HG03378 (cell line): ENCODE results near the gene TMEM163.

Experiments used
- ATAC-seq: cut with Tn5 transposase; IDR thresholded peaks from one replicate; pipeline ENCODE4 v1.9.1; 2021; ENCODE audit warnings: mild to moderate bottlenecking, moderate library complexity; ENCODE audit not compliant: unreplicated experiment

The TMEM163 gene

DNA sequence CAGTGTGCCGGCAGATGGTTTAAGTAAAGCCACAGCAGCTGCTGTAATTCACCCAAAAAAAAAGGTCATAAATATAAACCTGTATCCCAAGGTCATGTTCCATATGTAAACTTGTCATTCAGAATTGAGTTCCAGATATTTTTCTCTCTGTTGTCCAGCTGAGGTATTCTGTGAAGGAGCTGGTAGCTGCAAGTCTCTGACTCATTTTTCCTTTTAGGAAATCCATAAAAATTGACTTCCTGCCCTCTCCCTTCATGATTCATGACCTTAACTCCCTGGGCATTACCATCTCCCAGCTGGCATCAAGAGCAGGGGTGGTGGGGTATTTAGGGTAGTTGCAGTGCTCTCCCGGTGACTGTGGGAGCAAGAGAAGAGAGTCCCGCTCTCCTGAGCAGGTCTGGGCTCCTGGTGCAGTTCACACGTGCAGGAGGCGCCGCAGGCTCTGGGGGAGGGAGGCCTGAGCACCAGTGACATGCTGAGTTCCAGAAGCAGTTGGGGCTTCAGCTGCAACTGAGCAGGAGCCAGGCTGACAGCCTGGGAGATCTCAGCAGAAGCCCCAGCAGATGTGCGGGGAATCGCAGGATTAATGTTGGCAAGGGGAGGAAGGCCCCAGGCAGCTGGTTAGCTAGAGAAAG is 272.3 kb downstream of the TMEM163 start:
- ATAC-seq, result no peak

DNA sequence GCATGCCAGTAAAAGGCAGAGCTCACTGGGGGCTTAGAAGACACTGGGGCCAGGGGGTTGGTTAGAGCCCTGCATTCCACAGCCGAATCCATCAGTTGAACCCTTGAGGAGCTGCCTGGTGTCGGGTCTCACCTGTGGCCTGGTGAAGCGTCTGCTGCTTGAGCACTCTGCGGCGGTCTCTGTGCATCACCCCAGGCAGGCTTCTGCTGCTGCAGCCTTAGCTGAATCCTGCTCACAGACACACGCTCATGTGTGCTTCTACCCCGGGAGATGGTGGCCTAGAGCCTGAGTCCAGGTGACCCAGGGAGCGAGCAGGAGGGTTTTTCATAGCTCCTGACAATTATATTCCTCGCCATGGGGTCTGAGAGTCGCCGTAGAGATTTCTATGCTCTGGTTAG is 272.8 kb downstream of the TMEM163 start:
- no peak for ATAC-seq

DNA sequence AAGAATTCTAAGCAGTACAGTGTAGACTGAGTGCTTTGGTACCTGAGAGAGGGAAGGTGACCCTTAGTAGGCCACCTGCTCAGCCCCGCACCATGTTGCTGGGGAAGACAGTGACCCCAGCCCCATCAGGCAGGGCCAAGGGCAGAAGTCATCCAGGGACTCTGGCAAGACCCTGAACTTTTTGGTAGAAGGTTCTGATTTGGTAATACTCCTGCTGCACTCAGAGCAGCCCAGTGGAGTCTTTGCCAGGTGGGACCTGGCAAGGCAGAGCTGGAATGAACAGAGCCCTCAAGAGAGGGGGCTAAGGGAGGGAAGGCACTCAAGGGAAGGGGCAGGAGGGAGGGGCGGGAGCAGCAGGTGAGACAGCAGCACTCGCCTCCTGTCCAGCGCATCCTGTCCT is 273.7 kb downstream of the TMEM163 start:
- ATAC-seq, result no peak

GRCh38 chr2:134443814-134444480 is 274.9 kb downstream of the TMEM163 start:
- ATAC-seq, result no peak

DNA sequence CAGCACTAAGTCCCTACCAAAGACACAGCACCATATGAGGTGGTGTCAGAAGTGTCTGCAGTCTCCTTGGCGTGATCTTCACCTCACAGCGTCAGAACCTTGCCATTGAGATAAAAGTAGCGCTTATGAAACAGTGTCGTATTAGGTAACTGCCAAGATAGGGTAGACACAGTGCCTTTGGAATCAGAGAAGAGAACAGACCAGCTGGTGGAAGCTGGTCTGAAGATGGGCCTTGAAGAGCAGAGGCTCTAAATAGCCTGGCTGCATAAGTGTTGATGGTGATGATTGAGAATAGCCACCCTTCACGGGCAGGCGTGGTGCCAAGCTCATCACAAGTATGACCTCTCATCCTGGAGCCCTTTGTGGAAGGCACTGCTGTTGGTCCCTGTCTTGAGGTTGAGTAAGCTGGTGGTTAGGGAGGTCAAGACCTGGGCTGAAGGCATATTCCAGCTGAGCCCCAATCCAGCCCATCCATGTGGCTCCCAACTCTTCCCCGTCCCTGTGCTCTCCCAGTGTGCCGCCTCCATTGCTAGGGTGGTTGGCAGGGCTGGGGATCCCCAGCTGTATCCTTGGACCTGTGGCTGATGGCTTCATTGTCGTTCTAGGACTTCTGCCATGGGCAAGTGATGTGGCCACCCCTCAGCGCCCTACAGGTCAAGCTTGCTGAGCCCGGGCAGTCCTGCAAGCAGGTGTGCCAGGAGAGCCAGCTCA is 277.5 kb downstream of the TMEM163 start:
- no peak for ATAC-seq

DNA sequence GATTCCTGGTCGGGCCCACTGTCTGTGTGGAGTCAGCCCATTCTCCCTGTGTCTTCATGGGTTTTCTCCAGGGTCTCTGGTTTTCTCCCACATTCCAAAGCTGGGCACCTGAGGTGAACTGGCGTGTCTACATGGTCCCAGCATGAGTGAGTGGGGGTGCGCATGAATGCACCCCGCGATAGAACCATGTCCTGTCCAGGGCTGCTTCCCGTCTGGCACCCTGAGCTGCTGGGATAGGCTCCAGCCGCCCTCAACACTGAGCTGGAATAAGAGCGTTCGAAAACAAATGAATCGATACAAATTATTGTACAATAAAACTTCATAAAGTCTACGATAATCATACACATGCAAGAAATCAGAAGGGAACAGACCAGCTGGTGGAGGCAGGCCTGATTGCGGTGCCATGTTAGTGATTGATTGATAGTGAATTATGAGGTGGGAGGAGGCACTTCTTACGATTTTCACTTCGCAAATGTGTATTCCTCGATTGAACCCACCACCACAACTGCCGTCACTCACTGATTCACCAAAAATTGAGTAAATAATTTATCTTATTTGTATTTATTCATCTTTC is 278.4 kb downstream of the TMEM163 start:
- ATAC-seq, result no peak

GRCh38 chr2:134438371-134438770 is 280.4 kb downstream of the TMEM163 start:
- ATAC-seq, result no peak

DNA sequence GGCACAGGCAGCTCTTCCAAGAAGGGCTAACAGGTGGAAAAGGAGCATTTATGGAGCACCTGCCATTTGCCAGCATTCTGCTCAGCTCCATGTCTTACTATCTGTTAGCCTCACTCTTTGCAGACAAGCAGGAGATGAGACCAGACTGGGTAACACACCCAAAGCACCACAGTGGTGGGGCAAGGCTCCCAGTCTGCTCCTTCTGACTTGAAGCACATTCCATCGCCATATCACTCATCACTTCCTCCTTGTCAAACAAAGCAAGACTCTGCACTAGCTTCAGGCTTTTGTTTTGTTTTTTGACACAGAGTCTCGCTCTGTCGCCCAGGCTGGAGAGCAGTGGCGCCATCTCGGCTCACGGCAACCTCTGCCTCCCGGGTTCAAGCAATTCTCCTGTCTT is 282.1 kb downstream of the TMEM163 start:
- no peak for ATAC-seq

DNA sequence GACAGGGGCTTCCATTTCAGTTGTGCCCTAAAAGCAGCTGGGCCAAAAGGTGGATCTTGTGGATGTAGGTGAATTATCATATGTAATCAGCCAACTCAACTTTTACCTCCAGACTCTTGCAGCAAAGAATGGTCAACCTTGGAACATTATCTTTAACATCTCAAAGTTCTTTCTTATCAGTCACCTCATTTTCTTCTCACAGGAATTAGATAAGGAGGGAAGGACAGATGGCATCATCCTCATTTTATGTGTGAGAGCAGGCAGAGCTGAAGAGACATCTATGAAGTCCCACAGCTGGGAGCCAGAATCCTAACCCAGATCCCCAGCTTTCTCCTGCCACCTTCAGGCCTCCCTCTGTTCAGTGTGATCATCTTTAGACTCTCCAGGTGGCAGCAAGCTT is 282.9 kb downstream of the TMEM163 start:
- no peak for ATAC-seq

GRCh38 chr2:134435505-134435904 is 283.3 kb downstream of the TMEM163 start:
- ATAC-seq, result no peak

- ATAC-seq, result no peak
Observed at GRCh38 chr2:134433979-134434378, 284.8 kb downstream of the TMEM163 start.

GRCh38 chr2:134433469-134433868 is 285.3 kb downstream of the TMEM163 start:
- ATAC-seq, result no peak

- ATAC-seq, result no peak
Observed at GRCh38 chr2:134432435-134432883, 286.3 kb downstream of the TMEM163 start.

GRCh38 chr2:134431838-134432434 is 286.9 kb downstream of the TMEM163 start:
- ATAC-seq, result no peak

GRCh38 chr2:134429886-134430285 is 288.9 kb downstream of the TMEM163 start:
- no peak for ATAC-seq

DNA sequence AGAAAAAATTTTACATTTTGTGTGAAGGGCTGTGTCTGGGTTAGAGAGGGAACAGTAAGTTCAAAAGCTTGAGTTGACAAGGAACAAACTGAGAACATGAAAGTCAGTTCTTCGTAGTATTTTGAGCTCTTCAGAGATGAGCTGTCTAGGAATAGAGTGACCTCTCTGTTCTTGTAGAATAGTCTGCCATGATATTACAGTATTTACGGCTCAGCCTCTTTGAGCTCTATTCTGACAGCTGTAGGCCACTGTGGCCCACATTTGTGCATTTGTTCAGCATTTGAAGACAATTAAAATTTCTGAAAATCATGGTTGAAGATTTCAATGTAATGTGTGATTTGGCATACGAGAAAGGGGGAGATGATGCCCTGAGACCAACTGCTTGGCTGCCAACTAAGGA is 292.1 kb downstream of the TMEM163 start:
- no peak for ATAC-seq

GRCh38 chr2:134425724-134426496 is 292.9 kb downstream of the TMEM163 start:
- no peak for ATAC-seq

DNA sequence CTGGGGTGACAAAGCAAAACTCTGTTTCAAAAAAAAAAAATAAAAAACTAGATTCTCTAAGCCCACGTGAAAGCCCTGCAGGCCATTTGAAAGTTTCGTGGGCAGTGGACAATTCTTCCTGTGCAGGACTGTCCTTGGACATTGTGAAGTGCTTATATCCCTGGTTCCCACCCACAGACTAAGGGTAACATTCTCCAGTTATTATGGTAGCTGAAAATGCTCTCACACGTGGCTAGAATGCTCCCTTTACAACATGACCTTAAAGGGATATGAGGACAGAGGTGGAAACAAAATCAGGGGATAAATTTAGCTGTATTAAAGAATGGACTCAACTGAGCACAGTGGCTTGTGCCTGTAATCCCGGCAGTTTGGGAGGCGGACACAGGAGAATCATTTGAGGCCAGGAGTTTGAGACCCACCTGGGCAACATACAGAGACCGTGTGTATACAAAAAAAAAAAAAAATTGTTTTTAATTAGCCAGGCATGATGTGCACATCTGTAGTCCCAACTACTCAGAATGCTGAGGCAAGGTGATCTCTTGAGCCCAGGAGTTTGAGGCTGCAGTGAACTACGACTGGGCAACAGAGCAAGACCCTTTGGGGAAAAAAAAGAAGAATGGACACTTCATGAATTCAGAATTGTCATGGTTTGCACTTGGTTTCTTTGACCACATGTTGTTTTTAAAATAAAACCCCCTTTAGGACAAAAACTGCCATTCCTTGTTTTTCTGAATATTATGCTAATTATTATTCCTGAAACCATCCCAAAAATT is 297.1 kb downstream of the TMEM163 start:
- ATAC-seq, result no peak

DNA sequence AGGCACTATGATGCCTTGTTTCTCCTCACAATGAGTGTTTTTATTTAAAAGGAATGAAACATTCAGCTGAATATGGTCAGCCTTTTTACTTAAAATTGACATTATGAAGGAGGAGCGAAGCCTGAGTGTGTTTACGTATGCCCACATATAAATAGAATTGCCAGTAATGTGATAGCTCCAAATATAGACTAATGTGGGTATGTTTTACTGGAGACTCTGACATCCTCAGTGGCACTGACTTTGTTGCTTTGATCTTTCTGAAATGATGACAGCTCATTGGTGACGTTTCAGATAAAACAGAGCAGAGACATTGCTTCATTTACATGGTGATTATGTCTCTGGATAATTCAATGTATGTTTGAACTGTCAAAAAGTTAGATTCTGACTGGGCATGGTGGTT is 297.9 kb downstream of the TMEM163 start:
- no peak for ATAC-seq

DNA sequence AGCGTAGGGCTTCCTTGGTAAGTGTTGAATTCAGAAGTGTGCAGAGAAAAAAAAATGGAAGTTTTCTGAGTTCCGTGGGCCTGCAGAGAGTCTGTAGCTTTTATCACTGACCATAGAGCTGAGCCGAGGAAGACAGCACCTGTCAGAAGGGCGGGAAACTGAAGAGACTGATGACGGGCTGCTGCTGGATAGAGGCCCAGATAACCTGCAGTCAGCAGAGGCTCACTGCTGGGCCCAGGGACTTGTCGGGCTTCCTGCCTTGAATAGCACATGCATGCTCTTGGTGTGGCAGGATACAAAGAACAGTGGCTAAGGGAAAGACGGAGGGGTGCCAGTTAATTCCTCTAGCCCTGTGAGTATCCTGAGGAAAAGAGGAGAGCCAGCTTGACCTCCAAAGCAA is 298.5 kb downstream of the TMEM163 start:
- ATAC-seq, result no peak
